ENCODE measurements around the gene PAPOLA.
"Not testable (repeated sequence)": the region's sequence is repeated elsewhere in the genome, so short reads cannot be mapped to it uniquely, and the experiment has no call there.

Gene PAPOLA

DNA sequence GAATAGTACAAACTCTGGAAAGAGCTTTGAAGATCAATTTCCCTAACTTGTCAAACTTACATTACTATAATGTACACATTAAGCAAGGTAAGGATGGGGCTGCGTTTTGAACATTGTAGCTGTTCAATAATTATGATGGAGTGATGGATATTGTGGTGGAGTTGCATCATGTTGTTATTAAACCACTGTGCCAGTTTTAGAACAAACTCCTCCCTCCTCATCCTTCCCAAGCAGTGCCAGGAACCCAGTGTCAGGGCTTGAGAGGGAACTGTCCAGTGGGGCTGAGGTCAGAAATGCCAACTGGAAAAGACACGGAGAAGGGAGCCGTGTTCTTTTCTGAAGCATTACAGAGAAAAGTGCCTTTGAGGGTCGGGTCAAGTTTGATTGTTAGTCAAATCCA, 31.9 kb upstream of the PAPOLA start:
- no peak for DNase-seq (ENCODE audit: extremely low read depth, low read depth)
- TF ChIP-seq, protein P1, sequence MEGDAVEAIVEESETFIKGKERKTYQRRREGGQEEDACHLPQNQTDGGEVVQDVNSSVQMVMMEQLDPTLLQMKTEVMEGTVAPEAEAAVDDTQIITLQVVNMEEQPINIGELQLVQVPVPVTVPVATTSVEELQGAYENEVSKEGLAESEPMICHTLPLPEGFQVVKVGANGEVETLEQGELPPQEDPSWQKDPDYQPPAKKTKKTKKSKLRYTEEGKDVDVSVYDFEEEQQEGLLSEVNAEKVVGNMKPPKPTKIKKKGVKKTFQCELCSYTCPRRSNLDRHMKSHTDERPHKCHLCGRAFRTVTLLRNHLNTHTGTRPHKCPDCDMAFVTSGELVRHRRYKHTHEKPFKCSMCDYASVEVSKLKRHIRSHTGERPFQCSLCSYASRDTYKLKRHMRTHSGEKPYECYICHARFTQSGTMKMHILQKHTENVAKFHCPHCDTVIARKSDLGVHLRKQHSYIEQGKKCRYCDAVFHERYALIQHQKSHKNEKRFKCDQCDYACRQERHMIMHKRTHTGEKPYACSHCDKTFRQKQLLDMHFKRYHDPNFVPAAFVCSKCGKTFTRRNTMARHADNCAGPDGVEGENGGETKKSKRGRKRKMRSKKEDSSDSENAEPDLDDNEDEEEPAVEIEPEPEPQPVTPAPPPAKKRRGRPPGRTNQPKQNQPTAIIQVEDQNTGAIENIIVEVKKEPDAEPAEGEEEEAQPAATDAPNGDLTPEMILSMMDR (IDR thresholded peaks at IDR 0.05; ENCODE audit: low read depth, low read length): no peak

DNA sequence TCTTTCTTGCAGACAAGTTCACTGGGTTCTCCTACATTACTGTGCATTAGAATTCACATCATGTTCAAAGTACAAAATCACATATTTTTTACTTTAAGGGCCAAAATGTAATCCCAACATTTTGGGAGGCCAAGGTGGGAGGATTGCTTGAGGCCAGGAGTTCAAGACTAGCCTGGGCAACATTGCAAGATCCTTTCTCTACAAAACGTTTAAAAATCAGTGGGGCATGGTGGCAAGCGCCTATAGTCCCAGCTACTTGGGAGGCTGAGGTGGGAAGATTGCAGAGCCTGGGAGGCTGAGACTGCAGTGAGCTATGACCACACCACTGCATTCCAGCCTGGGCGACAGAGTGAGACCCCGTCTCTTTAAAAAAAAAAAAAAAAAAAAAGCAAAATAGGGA, 31.2 kb upstream of the PAPOLA start:
- not testable (repeated sequence) for DNase-seq (ENCODE audit: extremely low read depth, low read depth)

DNA sequence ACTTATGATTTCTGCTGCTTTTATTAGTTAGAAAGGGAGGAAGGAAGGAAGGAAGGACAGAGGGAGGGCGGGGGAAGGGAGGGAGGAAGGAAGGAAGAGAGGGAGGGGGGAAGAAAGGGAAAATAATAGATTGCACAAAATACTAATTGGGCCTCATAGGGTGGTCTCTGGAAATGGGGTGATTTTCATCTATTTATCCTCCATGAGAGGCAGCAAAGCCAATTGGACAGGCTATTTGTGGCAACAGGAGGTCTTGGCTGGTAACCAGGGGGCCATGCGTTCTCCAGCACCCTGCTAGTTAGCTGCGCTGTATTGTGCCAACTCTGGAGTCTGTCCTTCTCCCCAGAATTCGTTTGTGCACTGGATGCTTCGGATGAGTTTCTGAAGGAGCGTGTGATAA, 24.1 kb upstream of the PAPOLA start:
- DNase-seq (ENCODE audit: extremely low read depth, low read depth): no peak
- TF ChIP-seq, protein P1 (IDR thresholded peaks at IDR 0.05; ENCODE audit: low read depth, low read length): no peak

DNA sequence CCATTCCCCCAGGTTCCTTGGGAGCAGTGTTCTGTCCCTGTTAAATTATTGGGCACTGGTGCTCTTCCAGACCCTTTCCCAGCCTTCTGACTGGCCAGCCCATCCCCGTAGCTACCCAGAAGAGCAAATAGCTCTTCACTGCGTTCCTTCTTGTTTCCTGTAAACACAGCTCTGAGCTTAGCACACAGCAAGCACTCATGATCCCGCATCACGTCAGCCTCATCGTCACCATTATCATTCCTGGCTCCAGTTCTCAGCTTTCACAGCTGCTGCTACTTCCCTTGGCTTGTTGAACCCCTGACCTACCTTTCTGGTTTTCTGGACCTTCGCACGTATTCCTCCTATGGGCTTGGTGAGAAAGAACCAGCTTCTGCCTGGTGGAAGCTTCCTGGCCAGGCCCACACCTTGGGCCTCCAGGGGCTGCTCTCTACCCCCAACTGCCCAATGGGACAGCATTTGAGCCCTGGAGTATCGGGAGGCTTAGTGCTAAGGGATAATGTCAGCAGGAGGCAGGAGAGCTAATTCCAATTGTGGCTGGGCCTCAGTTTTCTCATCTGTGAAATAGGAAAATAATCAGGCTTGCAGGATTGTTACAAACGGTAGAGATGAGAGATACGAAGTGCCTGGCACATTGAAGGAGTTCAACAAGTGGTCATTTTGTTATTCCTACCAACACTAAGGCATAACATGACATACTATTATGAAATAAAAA, 22.6 kb upstream of the PAPOLA start:
- TF ChIP-seq, protein P1 (IDR thresholded peaks at IDR 0.05; ENCODE audit: low read depth, low read length): no peak

DNA sequence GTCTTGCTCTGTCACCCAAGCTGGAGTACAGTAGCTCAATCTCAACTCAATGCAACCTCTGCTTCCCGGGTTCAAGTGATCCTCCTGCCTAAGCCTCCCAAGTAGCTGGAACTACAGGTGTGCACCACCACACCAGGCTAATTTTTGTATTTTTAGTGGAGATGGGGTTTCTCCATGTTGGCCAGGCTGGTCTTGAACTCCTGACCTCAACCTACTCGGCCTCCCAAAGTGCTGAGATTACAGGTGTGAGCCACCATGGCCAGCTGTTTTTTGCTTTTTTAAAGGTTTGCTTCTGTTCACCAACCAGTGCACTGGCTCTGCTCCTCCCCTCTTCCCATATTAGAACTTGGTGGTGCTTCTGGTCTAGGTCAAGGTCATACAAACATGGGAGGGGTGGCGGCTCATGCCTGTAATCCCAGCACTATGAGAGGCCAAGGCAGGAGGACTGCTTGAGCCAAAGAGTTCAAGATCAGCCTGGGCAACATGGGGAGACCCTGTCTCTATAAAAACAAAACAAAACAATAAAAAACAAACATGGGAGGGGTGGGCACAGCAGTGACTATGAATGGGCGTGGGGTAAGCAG, 20.4 kb upstream of the PAPOLA start:
- DNase-seq (ENCODE audit: extremely low read depth, low read depth): no peak
- TF ChIP-seq, protein P1 (IDR thresholded peaks at IDR 0.05; ENCODE audit: low read depth, low read length): no peak

More for the DNA sequence above, 22.6 kb upstream of the PAPOLA start:
- no peak for DNase-seq (ENCODE audit: extremely low read depth, low read depth)

DNA sequence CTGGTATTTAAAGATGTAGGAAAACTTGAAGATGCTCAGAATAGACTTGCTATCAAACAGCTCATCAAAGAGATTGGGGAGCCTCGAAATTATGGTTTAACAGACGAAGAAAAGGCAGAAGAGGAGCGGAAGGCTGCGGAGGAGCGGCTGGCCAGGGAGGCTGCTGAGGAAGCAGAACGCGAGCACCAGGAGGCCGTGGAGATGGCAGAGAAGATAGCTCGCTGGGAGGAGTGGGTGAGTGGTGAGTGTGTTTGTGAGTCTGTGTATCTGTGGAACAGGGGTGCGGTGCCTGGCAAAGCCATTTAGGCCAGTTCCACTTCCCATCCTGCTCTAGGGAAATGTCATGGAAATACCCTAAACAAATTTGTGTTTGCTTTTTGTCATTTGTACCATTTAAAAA, 19.2 kb upstream of the PAPOLA start:
- TF ChIP-seq, protein P1 (IDR thresholded peaks at IDR 0.05; ENCODE audit: low read depth, low read length): no peak
- DNase-seq (ENCODE audit: extremely low read depth, low read depth): no peak

DNA sequence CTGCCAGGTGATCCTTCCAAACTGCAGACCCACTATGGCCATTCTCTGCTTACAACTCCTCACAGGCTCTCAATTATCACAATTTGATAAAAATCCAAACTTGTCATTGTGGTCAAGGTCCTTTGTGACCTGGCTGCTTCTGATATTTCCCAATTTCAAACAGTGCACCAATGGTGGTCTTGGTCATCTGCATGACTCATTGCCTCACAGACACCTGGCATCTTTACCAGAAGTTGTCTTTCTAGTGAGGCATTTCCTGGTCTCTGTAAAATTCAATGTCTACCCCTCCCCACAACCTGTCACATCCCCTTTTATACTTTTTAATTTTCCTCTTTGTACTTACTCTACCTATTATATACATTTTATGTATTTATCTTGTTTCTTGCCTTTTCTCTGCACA, 17.8 kb upstream of the PAPOLA start:
- TF ChIP-seq, protein P1 (IDR thresholded peaks at IDR 0.05; ENCODE audit: low read depth, low read length): no peak

DNA sequence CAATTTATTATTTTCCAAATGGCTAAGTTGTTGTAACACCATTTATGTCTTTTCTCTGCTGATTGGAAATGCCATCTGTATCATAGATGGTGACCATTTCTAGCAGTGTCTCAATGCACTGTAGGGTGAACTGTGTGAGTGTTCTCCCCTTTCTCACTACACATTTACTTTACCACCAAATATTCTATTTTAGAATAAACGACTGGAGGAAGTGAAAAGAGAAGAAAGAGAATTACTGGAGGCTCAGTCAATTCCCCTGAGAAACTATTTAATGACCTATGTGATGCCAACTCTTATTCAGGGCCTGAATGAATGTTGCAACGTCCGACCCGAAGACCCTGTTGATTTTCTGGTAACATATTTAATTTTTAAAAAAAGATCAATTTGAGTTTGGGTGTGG, 15.5 kb upstream of the PAPOLA start:
- TF ChIP-seq, protein P1 (IDR thresholded peaks at IDR 0.05; ENCODE audit: low read depth, low read length): no peak
- DNase-seq (ENCODE audit: extremely low read depth, low read depth): no peak

More for the DNA sequence above, 17.8 kb upstream of the PAPOLA start:
- DNase-seq (ENCODE audit: extremely low read depth, low read depth): no peak

Measured in AG09319 (cell line).